Caco-2 (cell line): Measurements from ENCODE around the gene SKIC8. TPM values are rescaled to one million over a fixed set of nuclear protein-coding genes. Genes with fewer than 3 reads are reported as not detected.

Experiments used
- BruUV-seq: library from RNA; stranded (reverse); fragments of 400-500 nt; replicated peaks from 2 replicates; lab custom pipeline; 2021; lab: Mats Ljungman, UMichigan
- CTCF ChIA-PET: fragments of 300-600 bp; sonication (Branson Sonifier 250); formaldehyde crosslinking; loops from one replicate; lab custom pipeline; 2022; ENCODE audit warnings: antibody characterized with exemption; lab: Charles Lee
- POLR2A ChIA-PET: fragments of 300-600 bp; sonication (Branson Sonifier 250); formaldehyde crosslinking; loops from one replicate; lab custom pipeline; 2022; ENCODE audit warnings: antibody characterized with exemption; lab: Charles Lee
- DNase-seq, 2 experiments: peaks; one replicate each; pipeline versions ENCODE4 v3.0.0 to v3.0.0-alpha.2; 2020 to 2022
- H3K27me3 ChIP-seq: replicated peaks from 2 replicates; pipeline ENCODE4 v1.6.0; 2011; ENCODE audit warnings: low read length; ENCODE audit not compliant: control insufficient read depth, insufficient read depth
- H3K36me3 ChIP-seq: 2 replicates; pipeline ENCODE4 v1.5.1; 2011; ENCODE audit warnings: low read length; ENCODE audit not compliant: control insufficient read depth, insufficient read depth
- H3K4me1 ChIP-seq: fragments of 250-450 bp; sonication (Bioruptor Pico); 2 replicates; pipeline ENCODE4 v1.5.1; 2020; ENCODE audit warnings: mild to moderate bottlenecking
- H3K4me3 ChIP-seq: 2 replicates; pipeline ENCODE4 v1.5.1; 2011; ENCODE audit warnings: low read depth, mild to moderate bottlenecking, control low read depth, low read length
- H3K9me3 ChIP-seq: fragments of 250-450 bp; sonication (Bioruptor Pico); 2 replicates; pipeline ENCODE4 v1.5.1; 2020; ENCODE audit warnings: mild to moderate bottlenecking, moderate library complexity
- H3K27ac Mint-ChIP-seq: one replicate; pipeline ENCODE4 v1.8.0; 2022; ENCODE audit warnings: mixed read lengths; ENCODE audit not compliant: unreplicated experiment
- H3K27me3 Mint-ChIP-seq: one replicate; pipeline ENCODE4 v1.8.0; 2022; ENCODE audit warnings: mixed read lengths; ENCODE audit not compliant: insufficient read depth, unreplicated experiment
- H3K36me3 Mint-ChIP-seq: one replicate; pipeline ENCODE4 v1.8.0; 2022; ENCODE audit warnings: mild to moderate bottlenecking, mixed read lengths; ENCODE audit not compliant: insufficient read depth, unreplicated experiment
- H3K4me1 Mint-ChIP-seq: one replicate; pipeline ENCODE4 v1.8.0; 2022; ENCODE audit warnings: low read depth, mixed read lengths; ENCODE audit not compliant: unreplicated experiment
- H3K4me3 Mint-ChIP-seq: one replicate; pipeline ENCODE4 v1.8.0; 2022; ENCODE audit warnings: mild to moderate bottlenecking, moderate library complexity, mixed read lengths; ENCODE audit not compliant: unreplicated experiment
- H3K9me3 Mint-ChIP-seq: one replicate; pipeline ENCODE4 v1.8.0; 2022; ENCODE audit warnings: mixed read lengths; ENCODE audit not compliant: unreplicated experiment
- intact Hi-C: fragments of 100-400 bp; cut with micrococcal nuclease; formaldehyde crosslinking; loops from one replicate; pipeline ENCODE4 v1.10.0; 2022; ENCODE audit not compliant: unreplicated experiment
- total RNA-seq: library from RNA; stranded (reverse); gene quantifications from 2 replicates; pipeline ENCODE4 v1.2.3, GENCODE V29; 2022
- TF ChIP-seq, protein P1 (sequence below), 2 experiments: fragments of 200-600 bp in 1 of 2; IDR thresholded peaks; 1 replicate in 1 of 2; 2 replicates in 1 of 2; pipeline versions ENCODE4 v1.5.1 to v1.8.0; 2011 to 2022; ENCODE audit warnings: antibody characterized with exemption in 1 of 2, control low read depth in 1 of 2, inconsistent platforms in 1 of 2, low read depth in 1 of 2, low read length in 1 of 2, mild to moderate bottlenecking in 1 of 2, moderate library complexity in 1 of 2; ENCODE audit not compliant: insufficient read depth in 1 of 2, severe bottlenecking in 1 of 2, unreplicated experiment in 1 of 2

The SKIC8 gene
- total RNA-seq, 1 experiment from 2014 or later = 45.7 TPM

DNA sequence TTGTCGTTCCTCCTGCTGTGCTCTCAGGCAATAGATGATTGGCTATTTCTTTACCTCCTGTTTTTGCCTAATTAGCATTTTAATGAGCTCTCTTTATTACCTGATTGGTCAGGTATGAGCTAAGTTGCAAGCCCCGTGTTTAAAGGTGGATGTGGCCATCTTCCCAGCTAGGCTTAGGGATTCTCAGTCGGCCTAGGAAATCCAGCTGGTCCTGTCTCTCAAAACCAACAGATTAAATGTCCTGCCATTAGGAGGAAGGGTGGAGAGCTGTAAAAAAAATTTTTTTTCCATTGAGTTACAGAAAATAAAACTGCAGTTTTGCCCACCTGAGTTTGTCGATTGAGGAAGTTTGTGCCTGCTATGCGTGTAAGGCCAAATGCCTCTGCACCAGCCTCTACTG is 59.6 kb downstream of the SKIC8 start:
- Mint-ChIP-seq H3K36me3 (no peaks in the 10 kb centered on the region), H3K9me3 (no peaks in the 10 kb centered on the region), H3K27me3 (peaks cover 2% of the 10 kb centered on the region), H3K4me1 (peaks cover 6% of the 10 kb centered on the region), H3K4me3 (no peak overlapping the region), H3K27ac (no peak overlapping the region)
- no peaks in the 10 kb centered on the region for H3K9me3 ChIP-seq
- H3K36me3 ChIP-seq = no peaks in the 10 kb centered on the region
- intact Hi-C loops = loop anchor here (5.0 kb wide), 2 partner anchors 108 to 333 kb away; partner anchors contain the start of gene CIB2
- ChIA-PET POLR2A (no interaction called here), CTCF (interaction anchor here (0.7 to 4.3 kb wide), 4 partner anchors 22 to 131 kb away, joined by 4 to 21 read pairs (median 9); no protein-coding TSS in a partner anchor)
- BruUV-seq = no TSS peak
- no peaks in the 10 kb centered on the region for H3K27me3 ChIP-seq
- peaks cover 8% of the 10 kb centered on the region; the same call in 1 of the 2 replicates for H3K4me1 ChIP-seq
- no peak overlapping the region for H3K4me3 ChIP-seq
- DNase-seq = no peak
- TF ChIP-seq, protein P1, sequence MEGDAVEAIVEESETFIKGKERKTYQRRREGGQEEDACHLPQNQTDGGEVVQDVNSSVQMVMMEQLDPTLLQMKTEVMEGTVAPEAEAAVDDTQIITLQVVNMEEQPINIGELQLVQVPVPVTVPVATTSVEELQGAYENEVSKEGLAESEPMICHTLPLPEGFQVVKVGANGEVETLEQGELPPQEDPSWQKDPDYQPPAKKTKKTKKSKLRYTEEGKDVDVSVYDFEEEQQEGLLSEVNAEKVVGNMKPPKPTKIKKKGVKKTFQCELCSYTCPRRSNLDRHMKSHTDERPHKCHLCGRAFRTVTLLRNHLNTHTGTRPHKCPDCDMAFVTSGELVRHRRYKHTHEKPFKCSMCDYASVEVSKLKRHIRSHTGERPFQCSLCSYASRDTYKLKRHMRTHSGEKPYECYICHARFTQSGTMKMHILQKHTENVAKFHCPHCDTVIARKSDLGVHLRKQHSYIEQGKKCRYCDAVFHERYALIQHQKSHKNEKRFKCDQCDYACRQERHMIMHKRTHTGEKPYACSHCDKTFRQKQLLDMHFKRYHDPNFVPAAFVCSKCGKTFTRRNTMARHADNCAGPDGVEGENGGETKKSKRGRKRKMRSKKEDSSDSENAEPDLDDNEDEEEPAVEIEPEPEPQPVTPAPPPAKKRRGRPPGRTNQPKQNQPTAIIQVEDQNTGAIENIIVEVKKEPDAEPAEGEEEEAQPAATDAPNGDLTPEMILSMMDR (IDR thresholded peaks at IDR 0.05; ENCODE audit: insufficient read depth in 1 of 2, low read depth in 1 of 2, low read length in 1 of 2, severe bottlenecking in 1 of 2, unreplicated experiment in 1 of 2) = no peak

DNA sequence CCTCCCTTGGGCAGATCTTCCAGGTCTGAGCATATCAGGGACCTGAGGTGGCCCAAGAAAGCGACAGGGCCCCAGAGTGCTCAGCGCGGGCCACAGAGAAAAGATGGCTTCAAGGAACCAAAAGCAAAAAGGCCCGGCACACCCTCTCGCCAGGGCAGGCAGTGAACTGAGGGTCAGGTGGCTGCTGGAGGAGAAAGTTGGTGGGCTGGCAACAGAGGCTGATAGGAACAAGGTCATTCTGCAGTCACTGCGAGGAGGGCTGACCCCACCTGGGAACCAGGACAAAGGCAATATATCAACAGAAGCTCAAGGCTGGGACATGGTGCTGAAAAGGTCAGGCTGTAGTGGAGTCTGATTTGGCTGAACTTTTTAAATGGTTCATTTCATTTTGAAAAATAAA is 62.3 kb downstream of the SKIC8 start:
- Mint-ChIP-seq H3K27me3 (peaks cover 6% of the 10 kb centered on the region), H3K27ac (no peak overlapping the region), H3K4me1 (peaks cover under 1% of the 10 kb centered on the region), H3K9me3 (no peaks in the 10 kb centered on the region), H3K36me3 (no peaks in the 10 kb centered on the region), H3K4me3 (no peak overlapping the region)
- no TSS peak for BruUV-seq
- Histone ChIP-seq H3K36me3 (no peaks in the 10 kb centered on the region), H3K4me1 (no peaks in the 10 kb centered on the region), H3K4me3 (no peak overlapping the region), H3K27me3 (no peaks in the 10 kb centered on the region), H3K9me3 (no peaks in the 10 kb centered on the region)
- intact Hi-C loops = no loop called here
- no peak for DNase-seq
- ChIA-PET CTCF (no interaction called here), POLR2A (no interaction called here)
- TF ChIP-seq, protein P1 (IDR thresholded peaks at IDR 0.05; ENCODE audit: insufficient read depth in 1 of 2, low read depth in 1 of 2, low read length in 1 of 2, severe bottlenecking in 1 of 2, unreplicated experiment in 1 of 2) = no peak

DNA sequence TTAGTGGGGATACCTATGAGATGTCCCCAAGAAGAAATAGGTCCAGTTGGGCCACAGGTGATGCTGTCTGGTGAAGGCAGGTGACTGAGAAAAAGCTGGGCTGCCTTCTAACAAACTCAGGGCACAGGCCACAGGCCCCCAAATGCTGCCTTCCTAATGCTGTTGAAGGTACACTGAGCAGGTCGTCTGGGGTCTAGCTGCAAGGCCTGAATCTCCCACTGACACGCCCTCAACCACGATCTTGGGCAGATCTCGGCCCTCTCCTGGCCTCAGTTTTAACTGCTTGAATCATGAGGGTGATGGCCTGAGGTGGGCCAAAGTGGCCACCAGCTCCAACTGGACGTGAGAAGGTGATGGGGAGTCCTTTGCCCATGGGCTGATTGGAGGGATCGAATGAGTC is 62.9 kb downstream of the SKIC8 start:
- POLR2A ChIA-PET = no interaction called here

More for the DNA sequence above, 62.9 kb downstream of the SKIC8 start:
- Histone ChIP-seq H3K4me1 (no peaks in the 10 kb centered on the region), H3K36me3 (no peaks in the 10 kb centered on the region), H3K4me3 (no peak overlapping the region), H3K9me3 (no peaks in the 10 kb centered on the region), H3K27me3 (no peaks in the 10 kb centered on the region)
- H3K4me3 Mint-ChIP-seq = no peak overlapping the region
- H3K9me3 Mint-ChIP-seq = no peaks in the 10 kb centered on the region
- intact Hi-C loops = no loop called here
- DNase-seq = no peak
- peaks cover 6% of the 10 kb centered on the region for H3K27me3 Mint-ChIP-seq
- TF ChIP-seq, protein P1 (IDR thresholded peaks at IDR 0.05; ENCODE audit: insufficient read depth in 1 of 2, low read depth in 1 of 2, low read length in 1 of 2, severe bottlenecking in 1 of 2, unreplicated experiment in 1 of 2) = no peak
- CTCF ChIA-PET = no interaction called here
- no peaks in the 10 kb centered on the region for H3K4me1 Mint-ChIP-seq
- no peaks in the 10 kb centered on the region for H3K36me3 Mint-ChIP-seq
- H3K27ac Mint-ChIP-seq = no peak overlapping the region
- no TSS peak for BruUV-seq
